K562 treated with DMSO at 1 percent for 4 hours (cell line): ENCODE results near the gene UPK1A. TPM values are rescaled to one million over a fixed set of nuclear protein-coding genes. Genes with fewer than 3 reads are reported as not detected.

Experiments used
- total RNA-seq: library from RNA; unstranded; fragments of 300-600 nt; gene quantifications from 2 replicates; pipeline ENCODE4 v1.2.3, GENCODE V29; 2022; ENCODE audit not compliant: insufficient read depth

Gene UPK1A
- total RNA-seq, result not detected in 2 replicates

DNA sequence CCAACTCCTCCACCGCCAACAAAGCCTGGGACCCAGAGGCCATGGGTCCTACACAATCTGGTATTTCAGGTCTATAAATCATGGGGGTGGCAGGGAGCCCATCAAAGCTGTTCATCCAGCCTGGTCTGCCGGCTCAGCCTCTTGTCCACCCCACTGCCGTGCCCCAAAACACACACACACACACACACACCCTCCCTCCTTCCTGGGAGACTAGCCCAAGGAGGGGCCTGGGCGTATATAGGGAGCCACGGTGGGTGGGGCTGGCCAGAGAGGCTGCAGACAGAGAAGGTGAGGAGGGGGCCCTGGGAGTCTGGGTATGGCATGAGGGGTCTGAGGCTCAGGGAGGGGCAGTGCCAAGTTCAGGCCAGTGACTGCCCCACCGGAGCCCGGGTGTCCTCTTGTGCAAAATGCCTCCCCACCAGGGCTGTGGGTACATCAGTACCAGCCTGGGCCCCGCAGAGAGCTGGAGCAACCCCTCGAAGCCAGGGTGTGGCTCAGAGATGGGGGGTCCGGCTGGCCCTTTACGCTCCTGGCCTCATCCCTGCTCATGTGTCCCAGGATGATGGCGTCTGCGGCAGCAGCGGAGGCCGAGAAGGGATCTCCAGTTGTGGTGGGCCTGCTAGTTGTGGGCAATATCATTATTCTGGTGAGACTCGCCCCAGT lies at the start of gene UPK1A:
UPK1A (plus strand) TSS at position 267 of the 663 bp plus-strand sequence; CDS start at position 563, 296 bp downstream.

DNA sequence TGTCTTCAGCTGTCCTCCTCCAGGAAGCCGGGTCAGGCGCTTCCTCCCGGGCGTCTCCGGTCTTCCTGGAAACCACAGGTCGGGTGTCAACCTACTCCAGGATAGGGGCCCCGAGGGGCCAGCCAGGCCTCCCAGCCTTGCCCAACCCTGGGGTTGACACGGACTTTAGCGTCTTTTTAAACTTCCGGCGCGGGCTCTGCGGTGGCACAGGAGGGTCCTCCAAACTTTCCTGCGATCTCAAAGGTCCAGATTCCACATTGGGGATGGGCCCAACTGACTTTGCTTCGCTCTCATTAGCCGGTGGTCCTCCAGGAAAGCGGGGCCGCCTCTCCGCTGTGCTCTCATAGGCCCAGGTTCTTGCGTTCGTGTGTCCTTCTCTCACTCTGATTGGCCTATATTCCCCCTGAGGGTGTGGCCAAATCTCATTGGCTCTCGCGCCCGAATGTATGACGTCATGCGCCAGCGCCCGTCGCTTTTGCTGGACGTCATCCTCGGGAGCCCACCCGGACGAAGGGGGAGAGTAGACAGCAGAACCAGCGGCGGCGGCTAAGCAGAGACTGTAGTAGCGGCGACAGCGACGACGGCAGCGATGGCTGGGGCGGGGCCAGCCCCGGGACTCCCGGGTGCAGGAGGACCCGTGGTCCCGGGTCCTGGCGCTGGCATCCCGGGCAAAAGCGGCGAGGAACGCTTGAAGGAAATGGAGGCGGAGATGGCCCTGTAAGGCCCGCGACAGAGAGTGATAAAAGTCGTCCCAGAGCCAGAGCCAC lies 37.6 kb upstream of the UPK1A start, which contains the start of gene RBM42:
RBM42 (plus strand) TSS at position 472 of the 767 bp plus-strand sequence; CDS start at position 590, 118 bp downstream.

DNA sequence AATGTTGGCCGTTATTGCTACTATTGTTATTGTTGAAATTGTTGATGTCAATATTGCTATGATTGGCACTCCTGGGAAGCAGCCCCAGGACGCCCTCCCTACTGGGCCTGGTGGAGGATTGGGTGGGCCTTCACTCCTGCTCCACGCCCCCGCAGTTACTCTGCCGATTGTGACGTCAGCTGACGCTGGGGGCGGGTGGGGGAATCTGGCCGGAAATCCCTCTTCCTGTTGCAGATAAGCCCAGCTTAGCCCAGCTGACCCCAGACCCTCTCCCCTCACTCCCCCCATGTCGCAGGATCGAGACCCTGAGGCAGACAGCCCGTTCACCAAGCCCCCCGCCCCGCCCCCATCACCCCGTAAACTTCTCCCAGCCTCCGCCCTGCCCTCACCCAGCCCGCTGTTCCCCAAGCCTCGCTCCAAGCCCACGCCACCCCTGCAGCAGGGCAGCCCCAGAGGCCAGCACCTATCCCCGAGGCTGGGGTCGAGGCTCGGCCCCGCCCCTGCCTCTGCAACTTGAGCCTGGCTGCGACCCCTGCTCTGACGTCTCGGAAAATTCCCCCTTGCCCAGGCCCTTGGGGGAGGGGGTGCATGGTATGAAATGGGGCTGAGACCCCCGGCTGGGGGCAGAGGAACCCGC lies 24.7 kb upstream of the UPK1A start, which contains the start of gene ETV2:
ETV2 (plus strand) TSS at position 231 of the 637 bp plus-strand sequence. CDS start 716 bp downstream, outside the sequence.

DNA sequence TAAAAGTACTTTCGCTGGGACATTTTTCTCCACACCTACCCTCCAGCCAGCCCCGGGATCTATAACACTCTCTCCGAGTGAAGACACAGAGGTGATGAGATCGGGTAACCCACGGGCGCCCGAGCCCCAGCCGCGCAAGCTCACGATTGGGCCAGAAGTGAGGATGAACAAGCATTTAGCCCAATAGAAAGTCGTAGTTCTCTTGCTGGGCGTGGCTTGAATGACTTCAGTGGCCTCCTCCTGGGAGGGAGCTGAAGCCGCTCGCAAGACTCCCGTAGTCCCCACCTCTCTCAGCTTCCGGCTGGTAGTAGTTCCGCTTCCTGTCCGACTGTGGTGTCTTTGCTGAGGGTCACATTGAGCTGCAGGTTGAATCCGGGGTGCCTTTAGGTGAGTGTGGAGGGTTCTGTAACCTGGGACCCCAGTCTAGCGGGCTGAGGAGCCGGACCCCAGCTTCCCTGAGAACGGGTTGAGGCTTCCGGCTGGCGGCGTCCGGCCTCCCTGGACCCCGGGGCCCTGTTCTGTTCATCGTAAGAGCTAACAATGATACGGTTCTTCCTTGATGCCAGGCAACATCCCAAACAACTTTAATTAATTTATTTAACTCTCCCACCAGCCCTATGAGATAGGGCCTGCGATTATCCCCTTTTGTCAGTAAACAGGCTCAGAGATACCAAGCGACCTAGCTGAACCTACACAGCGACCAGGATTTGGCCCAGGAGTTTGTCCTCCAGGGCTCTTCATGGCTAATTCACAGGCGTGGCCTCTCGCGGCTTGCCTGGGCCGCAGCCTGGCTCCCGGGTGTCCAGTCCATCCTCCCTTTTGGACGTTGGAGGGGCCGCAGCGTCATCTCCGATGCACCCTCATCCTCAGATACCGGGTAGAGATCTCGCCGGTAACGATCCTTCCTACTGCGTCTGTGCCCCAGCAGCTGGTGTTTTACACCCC lies 18.0 kb upstream of the UPK1A start, which contains the start of gene COX6B1:
COX6B1 (plus strand) TSS at position 307 of the 945 bp plus-strand sequence. CDS start 2,921 bp downstream, outside the sequence.

DNA sequence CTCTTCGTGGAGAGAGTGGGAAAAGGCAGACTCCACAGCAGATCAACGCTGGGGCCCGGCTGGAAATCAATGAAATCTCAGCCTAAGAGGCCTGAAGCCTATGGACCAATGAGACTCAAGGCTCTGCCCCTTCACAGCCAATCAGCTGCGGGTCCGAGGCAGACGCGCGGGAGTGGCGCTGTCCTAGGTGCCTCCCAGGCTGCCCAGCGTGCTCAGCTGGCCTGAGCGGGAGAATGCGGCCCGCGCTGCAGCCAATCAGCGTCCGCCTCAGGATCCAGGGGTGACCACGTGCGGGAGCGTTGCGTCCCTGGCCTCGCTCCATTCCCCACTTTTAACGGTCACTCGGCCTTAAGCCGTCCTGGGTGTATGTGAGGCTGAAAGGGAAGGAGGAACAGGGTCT lies 37.9 kb downstream of the UPK1A start, which contains the start of gene ZBTB32:
ZBTB32 (plus strand) TSS at position 341 of the 400 bp plus-strand sequence. CDS start 10,069 bp downstream, outside the sequence.

DNA sequence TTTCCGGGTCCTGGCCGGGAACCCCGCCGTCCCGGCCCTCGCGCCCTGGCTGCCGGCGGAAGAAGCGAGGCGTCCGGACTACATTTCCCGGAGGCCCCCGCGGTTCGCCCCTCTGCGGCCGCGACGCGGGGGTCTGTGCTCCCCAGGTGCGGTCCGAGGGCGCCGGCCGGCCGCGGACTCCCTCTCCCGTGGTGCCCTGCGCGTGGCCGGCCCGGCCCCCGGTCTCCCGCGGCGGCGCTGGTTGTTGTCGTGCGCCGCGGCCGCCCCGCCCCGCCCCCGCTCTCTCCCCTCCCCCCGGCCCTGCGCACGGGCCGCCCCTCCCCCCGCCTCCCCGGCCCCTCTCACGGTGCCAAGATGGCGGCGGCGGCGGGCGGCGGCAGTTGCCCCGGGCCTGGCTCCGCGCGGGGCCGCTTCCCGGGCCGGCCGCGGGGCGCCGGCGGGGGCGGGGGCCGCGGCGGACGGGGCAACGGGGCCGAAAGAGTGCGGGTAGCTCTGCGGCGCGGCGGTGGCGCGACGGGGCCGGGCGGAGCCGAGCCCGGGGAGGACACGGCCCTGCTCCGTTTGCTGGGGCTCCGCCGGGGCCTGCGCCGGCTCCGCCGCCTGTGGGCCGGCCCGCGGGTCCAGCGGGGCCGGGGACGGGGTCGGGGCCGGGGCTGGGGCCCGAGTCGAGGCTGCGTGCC lies 51.5 kb downstream of the UPK1A start, which contains the start of gene KMT2B:
KMT2B (plus strand) TSS at position 339 of the 680 bp plus-strand sequence; CDS start at position 355, 16 bp downstream.

Other genes with a start within 250 kb of the UPK1A start
- not detected in 2 replicates for gene FFAR2, start 218.3 kb upstream of the UPK1A start, total RNA-seq
- gene KRTDAP, start 176.1 kb upstream of the UPK1A start, total RNA-seq, result not detected in 2 replicates
- gene DMKN, start 152.9 kb upstream of the UPK1A start, total RNA-seq, result not detected in 2 replicates
- gene SBSN, start 138.2 kb upstream of the UPK1A start, total RNA-seq, result not detected in 2 replicates
- not detected in 2 replicates for gene GAPDHS, start 133.1 kb upstream of the UPK1A start, total RNA-seq
- 120 and 136 TPM in 2 replicates for gene TMEM147, start 120.9 kb upstream of the UPK1A start, total RNA-seq
- gene ATP4A, start 102.9 kb upstream of the UPK1A start, total RNA-seq, result not detected in 2 replicates
- not detected in 2 replicates for gene PMIS2, start 80.3 kb upstream of the UPK1A start, total RNA-seq
- gene HAUS5, start 53.8 kb upstream of the UPK1A start, total RNA-seq, result 21.1 and 22.2 TPM in 2 replicates
- gene RBM42, start 37.5 kb upstream of the UPK1A start, total RNA-seq, result 186 and 211 TPM in 2 replicates
- gene ETV2, start 24.8 kb upstream of the UPK1A start, total RNA-seq, result not detected in 2 replicates
- 1,092 TPM in 2 replicates for gene COX6B1, start 18.2 kb upstream of the UPK1A start, total RNA-seq
- gene ZBTB32, start 38.0 kb downstream of the UPK1A start, total RNA-seq, result not detected in 2 replicates
- 21.9 and 25.7 TPM in 2 replicates for gene KMT2B, start 51.5 kb downstream of the UPK1A start, total RNA-seq
- gene IGFLR1, start 75.9 kb downstream of the UPK1A start, total RNA-seq, result 6.4 and 16.4 TPM in 2 replicates
- gene U2AF1L4, start 78.9 kb downstream of the UPK1A start, total RNA-seq, result 4.8 and 6.9 TPM in 2 replicates
- 34.5 and 42.2 TPM in 2 replicates for gene PSENEN, start 79.1 kb downstream of the UPK1A start, total RNA-seq
- 12.4 and 14.7 TPM in 2 replicates for gene LIN37, start 82.1 kb downstream of the UPK1A start, total RNA-seq
- 0.99 and 1.4 TPM in 2 replicates for gene HSPB6, start 90.5 kb downstream of the UPK1A start, total RNA-seq
- 12.2 and 14.9 TPM in 2 replicates for gene PROSER3, start 91.7 kb downstream of the UPK1A start, total RNA-seq
- gene ARHGAP33, start 109.0 kb downstream of the UPK1A start, total RNA-seq, result 1.3 and 3.2 TPM in 2 replicates
- gene PRODH2, start 146.3 kb downstream of the UPK1A start, total RNA-seq, result not detected in 2 replicates
- 1.1 and 3.5 TPM in 2 replicates for gene NPHS1, start 186.0 kb downstream of the UPK1A start, total RNA-seq
- not detected in 2 replicates for gene KIRREL2, start 190.4 kb downstream of the UPK1A start, total RNA-seq
- gene APLP1, start 202.1 kb downstream of the UPK1A start, total RNA-seq, result 5.0 and 7.4 TPM in 2 replicates
- gene NFKBID, start 234.0 kb downstream of the UPK1A start, total RNA-seq, result 4.9 and 8.8 TPM in 2 replicates
- gene HCST, start 236.0 kb downstream of the UPK1A start, total RNA-seq, result not detected in 2 replicates
- gene TYROBP, start 241.8 kb downstream of the UPK1A start, total RNA-seq, result 24.4 and 27.1 TPM in 2 replicates